K562 (cell line): ENCODE results near the gene PRKAR1B. TPM values are rescaled to one million over a fixed set of nuclear protein-coding genes. Genes with fewer than 3 reads are reported as not detected.

Experiments
- CUX1 ChIP-seq: fragments of 200-800 bp; sonication (Bioruptor generic); IDR thresholded peaks from 2 replicates; pipeline ENCODE4 v1.6.1; 2016; ENCODE audit warnings: missing genetic modification characterization, missing compliant biosample characterization
- EZH2 ChIP-seq: IDR thresholded peaks from 2 replicates; pipeline ENCODE4 v1.6.1; 2012; ENCODE audit warnings: low read depth, mild to moderate bottlenecking, inconsistent platforms, low read length, borderline replicate concordance
- NBN ChIP-seq: fragments of 450-650 bp; IDR thresholded peaks from 2 replicates; pipeline ENCODE4 v1.6.1; 2016; ENCODE audit warnings: low read depth, mild to moderate bottlenecking
- polyA plus RNA-seq, 8 experiments: library from polyadenylated mRNA; depleted of rRNA in 4 of 8; stranded (reverse) in 5 of 8; unstranded in 3 of 8; fragments of >200 nt; fragmentation: Nextera tagmentation in 2 of 8; fragmentation: Illumina TruSeq in 1 of 8; extraction: Ambion mirVana in 2 of 8; extraction: Trizol in 1 of 8; gene quantifications; 2 replicates each; pipeline versions ENCODE4 v1.2.1 to v1.2.3, GENCODE V29; 2011 to 2014; ENCODE audit warnings: inconsistent platforms in 1 of 8, missing spikeins in 1 of 8
- total RNA-seq, 7 experiments: library from RNA; depleted of rRNA in 6 of 7; stranded (reverse); fragments of >200 nt in 6 of 7; fragmentation: Illumina TruSeq in 2 of 7; extraction: Trizol in 2 of 7; gene quantifications; 2 replicates each; pipeline versions ENCODE4 v1.2.1 to v1.2.3, GENCODE V29; 2011 to 2021; ENCODE audit warnings: low replicate concordance in 1 of 7
- TF ChIP-seq, protein P1 (sequence below): fragments of 200-600 bp; sonication (generic); IDR thresholded peaks from one replicate; pipeline ENCODE4 v1.6.1; 2012; ENCODE audit warnings: mild to moderate bottlenecking, low read depth, low read length, inconsistent platforms
- TF ChIP-seq, protein P2 (sequence below): sonication (generic); formaldehyde crosslinking; IDR thresholded peaks from 2 replicates; pipeline ENCODE4 v1.8.0; 2022; ENCODE audit warnings: mild to moderate bottlenecking, missing genetic modification reagents

PRKAR1B gene
- total and polyA plus RNA-seq, 9 of the 15 experiments (the other 6 are each of a cell fraction or from before 2014, with no cell fraction given), result 0.99 to 30.5 (median 12.7) TPM

GRCh38 chr7:711093-711921 lies 15.8 kb downstream of the PRKAR1B start (continued):
- TF ChIP-seq, protein P1, sequence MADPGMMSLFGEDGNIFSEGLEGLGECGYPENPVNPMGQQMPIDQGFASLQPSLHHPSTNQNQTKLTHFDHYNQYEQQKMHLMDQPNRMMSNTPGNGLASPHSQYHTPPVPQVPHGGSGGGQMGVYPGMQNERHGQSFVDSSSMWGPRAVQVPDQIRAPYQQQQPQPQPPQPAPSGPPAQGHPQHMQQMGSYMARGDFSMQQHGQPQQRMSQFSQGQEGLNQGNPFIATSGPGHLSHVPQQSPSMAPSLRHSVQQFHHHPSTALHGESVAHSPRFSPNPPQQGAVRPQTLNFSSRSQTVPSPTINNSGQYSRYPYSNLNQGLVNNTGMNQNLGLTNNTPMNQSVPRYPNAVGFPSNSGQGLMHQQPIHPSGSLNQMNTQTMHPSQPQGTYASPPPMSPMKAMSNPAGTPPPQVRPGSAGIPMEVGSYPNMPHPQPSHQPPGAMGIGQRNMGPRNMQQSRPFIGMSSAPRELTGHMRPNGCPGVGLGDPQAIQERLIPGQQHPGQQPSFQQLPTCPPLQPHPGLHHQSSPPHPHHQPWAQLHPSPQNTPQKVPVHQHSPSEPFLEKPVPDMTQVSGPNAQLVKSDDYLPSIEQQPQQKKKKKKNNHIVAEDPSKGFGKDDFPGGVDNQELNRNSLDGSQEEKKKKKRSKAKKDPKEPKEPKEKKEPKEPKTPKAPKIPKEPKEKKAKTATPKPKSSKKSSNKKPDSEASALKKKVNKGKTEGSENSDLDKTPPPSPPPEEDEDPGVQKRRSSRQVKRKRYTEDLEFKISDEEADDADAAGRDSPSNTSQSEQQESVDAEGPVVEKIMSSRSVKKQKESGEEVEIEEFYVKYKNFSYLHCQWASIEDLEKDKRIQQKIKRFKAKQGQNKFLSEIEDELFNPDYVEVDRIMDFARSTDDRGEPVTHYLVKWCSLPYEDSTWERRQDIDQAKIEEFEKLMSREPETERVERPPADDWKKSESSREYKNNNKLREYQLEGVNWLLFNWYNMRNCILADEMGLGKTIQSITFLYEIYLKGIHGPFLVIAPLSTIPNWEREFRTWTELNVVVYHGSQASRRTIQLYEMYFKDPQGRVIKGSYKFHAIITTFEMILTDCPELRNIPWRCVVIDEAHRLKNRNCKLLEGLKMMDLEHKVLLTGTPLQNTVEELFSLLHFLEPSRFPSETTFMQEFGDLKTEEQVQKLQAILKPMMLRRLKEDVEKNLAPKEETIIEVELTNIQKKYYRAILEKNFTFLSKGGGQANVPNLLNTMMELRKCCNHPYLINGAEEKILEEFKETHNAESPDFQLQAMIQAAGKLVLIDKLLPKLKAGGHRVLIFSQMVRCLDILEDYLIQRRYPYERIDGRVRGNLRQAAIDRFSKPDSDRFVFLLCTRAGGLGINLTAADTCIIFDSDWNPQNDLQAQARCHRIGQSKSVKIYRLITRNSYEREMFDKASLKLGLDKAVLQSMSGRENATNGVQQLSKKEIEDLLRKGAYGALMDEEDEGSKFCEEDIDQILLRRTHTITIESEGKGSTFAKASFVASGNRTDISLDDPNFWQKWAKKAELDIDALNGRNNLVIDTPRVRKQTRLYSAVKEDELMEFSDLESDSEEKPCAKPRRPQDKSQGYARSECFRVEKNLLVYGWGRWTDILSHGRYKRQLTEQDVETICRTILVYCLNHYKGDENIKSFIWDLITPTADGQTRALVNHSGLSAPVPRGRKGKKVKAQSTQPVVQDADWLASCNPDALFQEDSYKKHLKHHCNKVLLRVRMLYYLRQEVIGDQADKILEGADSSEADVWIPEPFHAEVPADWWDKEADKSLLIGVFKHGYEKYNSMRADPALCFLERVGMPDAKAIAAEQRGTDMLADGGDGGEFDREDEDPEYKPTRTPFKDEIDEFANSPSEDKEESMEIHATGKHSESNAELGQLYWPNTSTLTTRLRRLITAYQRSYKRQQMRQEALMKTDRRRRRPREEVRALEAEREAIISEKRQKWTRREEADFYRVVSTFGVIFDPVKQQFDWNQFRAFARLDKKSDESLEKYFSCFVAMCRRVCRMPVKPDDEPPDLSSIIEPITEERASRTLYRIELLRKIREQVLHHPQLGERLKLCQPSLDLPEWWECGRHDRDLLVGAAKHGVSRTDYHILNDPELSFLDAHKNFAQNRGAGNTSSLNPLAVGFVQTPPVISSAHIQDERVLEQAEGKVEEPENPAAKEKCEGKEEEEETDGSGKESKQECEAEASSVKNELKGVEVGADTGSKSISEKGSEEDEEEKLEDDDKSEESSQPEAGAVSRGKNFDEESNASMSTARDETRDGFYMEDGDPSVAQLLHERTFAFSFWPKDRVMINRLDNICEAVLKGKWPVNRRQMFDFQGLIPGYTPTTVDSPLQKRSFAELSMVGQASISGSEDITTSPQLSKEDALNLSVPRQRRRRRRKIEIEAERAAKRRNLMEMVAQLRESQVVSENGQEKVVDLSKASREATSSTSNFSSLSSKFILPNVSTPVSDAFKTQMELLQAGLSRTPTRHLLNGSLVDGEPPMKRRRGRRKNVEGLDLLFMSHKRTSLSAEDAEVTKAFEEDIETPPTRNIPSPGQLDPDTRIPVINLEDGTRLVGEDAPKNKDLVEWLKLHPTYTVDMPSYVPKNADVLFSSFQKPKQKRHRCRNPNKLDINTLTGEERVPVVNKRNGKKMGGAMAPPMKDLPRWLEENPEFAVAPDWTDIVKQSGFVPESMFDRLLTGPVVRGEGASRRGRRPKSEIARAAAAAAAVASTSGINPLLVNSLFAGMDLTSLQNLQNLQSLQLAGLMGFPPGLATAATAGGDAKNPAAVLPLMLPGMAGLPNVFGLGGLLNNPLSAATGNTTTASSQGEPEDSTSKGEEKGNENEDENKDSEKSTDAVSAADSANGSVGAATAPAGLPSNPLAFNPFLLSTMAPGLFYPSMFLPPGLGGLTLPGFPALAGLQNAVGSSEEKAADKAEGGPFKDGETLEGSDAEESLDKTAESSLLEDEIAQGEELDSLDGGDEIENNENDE, result no peak
- TF ChIP-seq, protein P2, sequence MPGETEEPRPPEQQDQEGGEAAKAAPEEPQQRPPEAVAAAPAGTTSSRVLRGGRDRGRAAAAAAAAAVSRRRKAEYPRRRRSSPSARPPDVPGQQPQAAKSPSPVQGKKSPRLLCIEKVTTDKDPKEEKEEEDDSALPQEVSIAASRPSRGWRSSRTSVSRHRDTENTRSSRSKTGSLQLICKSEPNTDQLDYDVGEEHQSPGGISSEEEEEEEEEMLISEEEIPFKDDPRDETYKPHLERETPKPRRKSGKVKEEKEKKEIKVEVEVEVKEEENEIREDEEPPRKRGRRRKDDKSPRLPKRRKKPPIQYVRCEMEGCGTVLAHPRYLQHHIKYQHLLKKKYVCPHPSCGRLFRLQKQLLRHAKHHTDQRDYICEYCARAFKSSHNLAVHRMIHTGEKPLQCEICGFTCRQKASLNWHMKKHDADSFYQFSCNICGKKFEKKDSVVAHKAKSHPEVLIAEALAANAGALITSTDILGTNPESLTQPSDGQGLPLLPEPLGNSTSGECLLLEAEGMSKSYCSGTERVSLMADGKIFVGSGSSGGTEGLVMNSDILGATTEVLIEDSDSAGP (CRISPR knock-in tag), result no peak
- TF ChIP-seq NBN (no peak), EZH2 (no peak), CUX1 (no peak)
